ENCODE data around the gene SACM1L.

DNA sequence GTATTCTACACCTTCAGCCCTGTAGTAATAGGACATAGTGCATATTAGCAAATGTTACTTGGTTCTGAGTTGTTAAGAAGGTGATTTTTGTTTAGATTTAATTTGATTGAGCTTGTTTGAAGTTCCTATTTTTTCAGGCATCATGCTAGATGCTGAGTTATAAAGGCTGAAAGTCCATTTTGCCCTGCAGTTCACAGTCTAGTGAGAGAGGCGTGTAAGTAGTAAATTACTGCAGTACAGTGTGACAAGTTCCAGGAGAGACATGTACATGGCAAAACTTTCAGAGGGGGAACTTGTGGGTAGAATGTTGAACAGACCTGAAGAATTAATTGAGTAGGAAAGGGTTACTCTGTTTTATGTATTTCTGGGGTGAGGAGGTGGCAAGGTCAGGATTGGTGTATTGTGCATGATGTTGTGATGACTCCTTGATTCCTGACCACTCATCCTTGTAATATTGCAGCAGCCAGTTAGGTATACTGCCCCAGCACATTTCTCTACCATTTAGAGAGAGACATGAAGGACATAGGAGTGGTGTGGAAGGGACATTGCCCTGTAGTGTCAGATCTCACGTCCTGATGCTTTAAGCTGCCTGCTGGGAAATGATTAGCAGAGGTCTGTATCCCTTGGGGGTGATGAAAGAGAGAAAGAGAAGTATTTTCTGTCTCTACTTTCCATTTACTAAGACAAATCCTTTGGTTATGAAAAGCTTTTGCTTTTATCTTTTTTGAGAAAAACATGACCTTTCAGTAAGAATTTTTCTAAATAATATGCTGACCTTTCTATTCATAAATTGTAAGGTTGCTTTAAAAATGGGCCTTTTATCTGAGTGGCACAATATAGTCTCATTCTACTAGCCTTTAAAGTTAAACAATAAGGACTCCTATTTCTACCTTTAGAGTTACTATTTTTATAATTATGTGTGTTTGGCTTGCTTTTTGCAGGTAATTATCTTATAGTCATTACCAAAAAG, 16.9 kb downstream of the SACM1L start:
- TF ChIP-seq EZH2 (IDR thresholded peaks at IDR 0.05; ENCODE audit: borderline replicate concordance, low read depth, low read length, severe bottlenecking), result no peak
- TF ChIP-seq, protein P1, sequence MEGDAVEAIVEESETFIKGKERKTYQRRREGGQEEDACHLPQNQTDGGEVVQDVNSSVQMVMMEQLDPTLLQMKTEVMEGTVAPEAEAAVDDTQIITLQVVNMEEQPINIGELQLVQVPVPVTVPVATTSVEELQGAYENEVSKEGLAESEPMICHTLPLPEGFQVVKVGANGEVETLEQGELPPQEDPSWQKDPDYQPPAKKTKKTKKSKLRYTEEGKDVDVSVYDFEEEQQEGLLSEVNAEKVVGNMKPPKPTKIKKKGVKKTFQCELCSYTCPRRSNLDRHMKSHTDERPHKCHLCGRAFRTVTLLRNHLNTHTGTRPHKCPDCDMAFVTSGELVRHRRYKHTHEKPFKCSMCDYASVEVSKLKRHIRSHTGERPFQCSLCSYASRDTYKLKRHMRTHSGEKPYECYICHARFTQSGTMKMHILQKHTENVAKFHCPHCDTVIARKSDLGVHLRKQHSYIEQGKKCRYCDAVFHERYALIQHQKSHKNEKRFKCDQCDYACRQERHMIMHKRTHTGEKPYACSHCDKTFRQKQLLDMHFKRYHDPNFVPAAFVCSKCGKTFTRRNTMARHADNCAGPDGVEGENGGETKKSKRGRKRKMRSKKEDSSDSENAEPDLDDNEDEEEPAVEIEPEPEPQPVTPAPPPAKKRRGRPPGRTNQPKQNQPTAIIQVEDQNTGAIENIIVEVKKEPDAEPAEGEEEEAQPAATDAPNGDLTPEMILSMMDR (IDR thresholded peaks at IDR 0.05; ENCODE audit: borderline replicate concordance, extremely low read depth, low read length, poor library complexity, severe bottlenecking), result no peak
